DND-41 (cell line): ENCODE results near the gene CLMN.

Experiments used
- ATAC-seq: fragments of 200-7000 bp; cut with Tn5 transposase; 3 replicates; pipeline ENCODE4 v1.9.1; 2021; ENCODE audit warnings: low read depth; ENCODE audit not compliant: insufficient read depth
- DNase-seq: peaks from one replicate; pipeline ENCODE4 v3.0.0-alpha.2; 2020
- H2AFZ ChIP-seq: 2 replicates; pipeline ENCODE4 v1.6.0; 2012; ENCODE audit warnings: low read depth, low read length
- H3K27ac ChIP-seq: 2 replicates; pipeline ENCODE4 v1.5.1; 2012; ENCODE audit warnings: low read length, inconsistent platforms
- H3K27me3 ChIP-seq: fragments of 200-600 bp; sonication (generic); 2 replicates; pipeline ENCODE4 v1.6.0; 2012; ENCODE audit warnings: low read length, mild to moderate bottlenecking, inconsistent platforms; ENCODE audit not compliant: insufficient read depth, poor library complexity
- H3K36me3 ChIP-seq: 2 replicates; pipeline ENCODE4 v1.5.1; 2012; ENCODE audit warnings: low read length, inconsistent platforms; ENCODE audit not compliant: insufficient read depth
- H3K4me1 ChIP-seq: 2 replicates; pipeline ENCODE4 v1.5.1; 2012; ENCODE audit warnings: mild to moderate bottlenecking, low read length; ENCODE audit not compliant: insufficient read depth
- H3K4me2 ChIP-seq: 2 replicates; pipeline ENCODE4 v1.6.0; 2012; ENCODE audit warnings: mild to moderate bottlenecking, moderate library complexity, low read length, inconsistent platforms; ENCODE audit not compliant: insufficient read depth
- H3K4me3 ChIP-seq, 2 experiments: fragments of 200-600 bp in 1 of 2; shearing (Covaris generic) in 1 of 2; 2 replicates each; pipeline ENCODE4 v1.5.1; 2012 to 2016; ENCODE audit warnings: inconsistent platforms in 2 of 2, low read length in 2 of 2, mild to moderate bottlenecking in 2 of 2, low read depth in 1 of 2, moderate library complexity in 1 of 2
- H3K79me2 ChIP-seq: 2 replicates; pipeline ENCODE4 v1.6.0; 2012; ENCODE audit warnings: low read length, inconsistent platforms; ENCODE audit not compliant: insufficient read depth
- H3K9ac ChIP-seq: 2 replicates; pipeline ENCODE4 v1.6.0; 2012; ENCODE audit warnings: low read depth, mild to moderate bottlenecking, inconsistent platforms, low read length, moderate library complexity
- H3K9me3 ChIP-seq: 2 replicates; pipeline ENCODE4 v1.5.1; 2012; ENCODE audit warnings: low read length, moderate library complexity, mild to moderate bottlenecking, inconsistent platforms; ENCODE audit not compliant: insufficient read depth, severe bottlenecking
- H4K20me1 ChIP-seq: 2 replicates; pipeline ENCODE4 v1.6.0; 2012; ENCODE audit warnings: low read length; ENCODE audit not compliant: insufficient read depth
- CTCF ChIP-seq: IDR thresholded peaks from 2 replicates; pipeline ENCODE4 v1.5.1; 2012; ENCODE audit warnings: borderline replicate concordance, low read length, moderate library complexity, mild to moderate bottlenecking; ENCODE audit not compliant: poor library complexity, severe bottlenecking; ENCODE audit errors: extremely low read depth
- EZH2 ChIP-seq: IDR thresholded peaks from 3 replicates; pipeline ENCODE4 v1.6.1; 2012; ENCODE audit warnings: borderline replicate concordance, low read depth, mild to moderate bottlenecking, moderate library complexity, low read length, inconsistent platforms; ENCODE audit not compliant: severe bottlenecking

The CLMN gene

DNA sequence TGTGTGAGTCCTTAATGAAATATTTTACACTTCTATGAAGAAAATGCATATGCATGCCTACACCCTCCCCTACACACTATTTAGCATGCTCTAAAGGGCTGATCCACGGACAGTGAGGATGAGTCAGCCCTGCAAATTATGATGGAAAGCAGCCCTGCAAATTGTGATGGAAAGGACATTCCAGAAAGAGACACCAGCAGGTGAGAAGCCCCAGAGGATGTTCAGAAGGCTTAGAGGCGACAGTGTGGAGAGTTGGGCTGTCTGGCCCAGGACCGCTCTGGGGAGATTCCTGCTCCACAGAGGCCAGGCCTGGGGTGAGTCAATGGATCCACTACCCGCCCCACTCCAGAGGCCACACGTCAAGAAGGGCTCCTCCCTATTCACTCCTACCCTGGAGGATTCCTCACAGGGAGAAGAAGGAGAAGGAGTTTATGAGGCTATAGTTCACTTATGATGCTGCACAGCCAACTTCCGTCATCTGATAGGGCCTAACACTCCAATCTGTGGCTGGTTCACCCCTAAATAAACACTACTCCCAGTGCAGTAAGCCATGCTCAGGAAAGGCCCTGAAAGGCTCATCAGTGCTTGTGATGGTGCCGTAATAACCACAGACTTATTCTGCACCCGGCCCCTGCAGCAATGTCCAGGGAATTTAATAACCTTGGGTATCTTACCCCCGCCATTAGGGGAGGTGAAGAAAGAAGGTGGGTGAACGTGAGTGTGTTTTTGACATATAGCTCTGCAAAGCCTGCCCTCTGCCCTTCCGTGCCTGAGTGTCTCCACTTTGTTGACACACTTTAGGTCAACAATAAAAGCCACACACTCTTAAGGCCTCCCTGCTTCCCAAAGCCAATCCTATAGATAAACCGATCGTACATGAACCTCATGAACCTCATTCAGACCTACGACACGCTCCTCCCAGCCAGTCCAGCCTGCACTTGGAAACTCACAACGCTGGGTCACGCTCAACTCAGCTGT lies 46.4 kb downstream of the CLMN start:
- no peak overlapping the region for H3K27ac ChIP-seq
- TF ChIP-seq EZH2 (no peak), CTCF (no peak)
- H3K9me3 ChIP-seq, result no peaks in the 10 kb centered on the region
- H4K20me1 ChIP-seq, result no peaks in the 10 kb centered on the region
- no peaks in the 10 kb centered on the region for H3K36me3 ChIP-seq
- H2AFZ ChIP-seq, result no peak overlapping the region
- H3K27me3 ChIP-seq, result no peaks in the 10 kb centered on the region
- H3K4me1 ChIP-seq, result no peaks in the 10 kb centered on the region
- H3K4me3 ChIP-seq, result no peak overlapping the region
- H3K79me2 ChIP-seq, result no peaks in the 10 kb centered on the region
- no peak overlapping the region for H3K9ac ChIP-seq
- no peak for ATAC-seq
- DNase-seq, result no peak
- no peak overlapping the region for H3K4me2 ChIP-seq

DNA sequence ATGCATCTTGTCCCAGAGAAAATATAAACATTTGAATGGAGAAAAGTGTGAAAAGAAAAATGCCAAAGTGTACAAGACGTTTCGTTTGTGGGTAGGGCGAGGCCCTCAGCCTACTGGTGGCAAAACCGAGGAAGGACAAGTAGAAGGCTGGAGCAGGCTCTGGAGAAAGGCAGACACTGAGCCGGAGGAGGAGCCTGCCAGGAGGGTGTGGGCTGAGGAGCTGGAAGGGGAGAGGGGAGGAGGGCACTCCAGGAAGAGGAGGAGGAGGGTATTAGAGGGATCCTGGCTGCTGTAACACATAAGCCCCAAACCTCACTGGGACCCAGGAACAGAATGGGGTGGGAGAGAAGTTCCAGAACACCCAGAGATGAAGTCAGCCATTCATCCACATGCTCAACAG lies 47.7 kb downstream of the CLMN start:
- Histone ChIP-seq H3K27ac (no peak overlapping the region), H3K4me3 (no peak overlapping the region), H3K9ac (no peak overlapping the region), H2AFZ (no peak overlapping the region), H3K4me2 (no peak overlapping the region), H3K27me3 (no peaks in the 10 kb centered on the region), H3K36me3 (no peaks in the 10 kb centered on the region), H4K20me1 (no peaks in the 10 kb centered on the region), H3K79me2 (no peaks in the 10 kb centered on the region), H3K4me1 (peaks cover 9% of the 10 kb centered on the region), H3K9me3 (no peaks in the 10 kb centered on the region)
- DNase-seq (no peak), ATAC-seq (no peak)
- TF ChIP-seq EZH2, result no peak
- no peak for TF ChIP-seq CTCF

DNA sequence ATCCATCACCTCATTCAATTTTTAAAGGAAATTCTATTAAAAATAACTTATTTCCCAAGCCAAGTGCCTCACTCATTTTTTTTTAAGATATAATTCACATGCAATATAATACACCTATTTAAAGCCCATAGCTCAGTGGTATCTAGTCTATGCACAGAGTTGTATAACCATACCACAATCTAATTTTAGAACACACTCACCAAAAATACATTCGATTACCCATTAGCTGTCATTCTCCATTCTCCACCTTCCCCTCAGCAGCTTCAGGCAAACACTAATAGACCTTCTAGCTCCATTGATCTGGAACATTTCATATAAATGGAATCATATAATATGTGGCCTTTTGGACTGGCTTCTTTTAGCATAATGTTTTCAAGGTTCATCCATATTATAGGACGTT lies 49.5 kb downstream of the CLMN start:
- no peak overlapping the region for H3K4me2 ChIP-seq
- peaks cover 25% of the 10 kb centered on the region for H3K4me1 ChIP-seq
- H3K36me3 ChIP-seq, result no peaks in the 10 kb centered on the region
- H2AFZ ChIP-seq, result no peak overlapping the region
- DNase-seq, result no peak
- no peaks in the 10 kb centered on the region for H4K20me1 ChIP-seq
- no peaks in the 10 kb centered on the region for H3K9me3 ChIP-seq
- H3K27me3 ChIP-seq, result no peaks in the 10 kb centered on the region
- no peak overlapping the region for H3K27ac ChIP-seq
- ATAC-seq, result no peak
- no peaks in the 10 kb centered on the region for H3K79me2 ChIP-seq
- no peak overlapping the region for H3K9ac ChIP-seq
- no peak for TF ChIP-seq CTCF
- TF ChIP-seq EZH2, result no peak
- H3K4me3 ChIP-seq, result no peak overlapping the region
